ENCODE measurements around the gene DYNLT4.
"Not testable (repeated sequence)": the region's sequence is repeated elsewhere in the genome, so short reads cannot be mapped to it uniquely, and the experiment has no call there.

The DYNLT4 gene

GRCh38 chr1:44786841-44787426 is 20.2 kb downstream of the DYNLT4 start:
- DNase-seq, result no peak

DNA sequence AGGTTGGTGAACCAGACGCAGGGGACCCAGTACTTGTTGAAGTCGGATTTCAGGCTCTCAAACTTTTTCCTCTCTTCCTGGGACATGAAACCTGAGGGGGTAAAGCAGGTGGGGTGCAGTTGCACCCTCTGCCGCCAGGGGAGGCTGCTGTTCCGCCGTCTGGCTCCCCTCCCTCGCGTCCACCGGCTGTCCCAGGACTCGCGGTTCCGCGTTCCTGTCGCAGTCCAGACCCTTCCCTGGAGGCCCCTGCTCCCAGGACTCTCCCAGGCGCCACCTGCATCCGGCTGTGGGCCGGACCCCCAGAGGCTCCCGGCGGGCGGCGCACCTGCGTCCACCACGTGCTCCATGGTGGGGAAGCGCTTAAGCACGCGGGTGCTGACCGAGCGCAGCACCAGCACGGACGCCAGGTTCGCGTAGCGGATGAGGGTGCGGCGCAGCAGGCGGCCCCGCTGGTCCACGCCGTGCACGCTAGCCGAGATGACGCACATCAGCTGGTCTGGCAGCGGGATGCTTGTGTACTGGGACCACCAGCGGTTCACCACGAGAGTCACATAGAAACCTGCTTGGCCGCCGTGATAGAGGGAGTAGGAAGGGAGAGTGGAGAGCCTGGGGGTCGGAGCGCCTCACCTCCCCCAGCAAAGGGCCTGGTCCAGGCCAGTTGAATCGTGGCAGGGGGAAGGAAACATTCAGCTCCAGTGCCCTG is 20.9 kb downstream of the DYNLT4 start:
- DNase-seq, result no peak

GRCh38 chr1:44785501-44786137 is 21.5 kb downstream of the DYNLT4 start:
- DNase-seq, result no peak

DNA sequence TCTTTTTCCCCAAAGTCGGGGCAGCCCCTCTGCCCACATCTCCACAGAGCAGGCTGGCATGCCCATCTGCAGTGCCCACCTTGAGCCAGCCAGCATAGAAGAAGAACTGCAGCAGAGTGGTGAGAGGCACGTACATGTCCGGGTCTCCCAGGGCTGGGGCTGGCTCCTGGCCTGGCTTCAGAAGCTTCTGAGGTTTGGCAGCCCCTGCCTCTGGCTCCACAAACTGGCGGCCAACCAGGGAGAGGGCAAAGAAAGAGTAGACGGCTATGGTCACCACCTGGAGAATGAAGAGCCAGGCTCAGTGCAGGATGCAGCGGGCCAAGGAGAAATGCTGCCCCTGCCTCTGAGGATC is 22.1 kb downstream of the DYNLT4 start:
- DNase-seq, result no peak

DNA sequence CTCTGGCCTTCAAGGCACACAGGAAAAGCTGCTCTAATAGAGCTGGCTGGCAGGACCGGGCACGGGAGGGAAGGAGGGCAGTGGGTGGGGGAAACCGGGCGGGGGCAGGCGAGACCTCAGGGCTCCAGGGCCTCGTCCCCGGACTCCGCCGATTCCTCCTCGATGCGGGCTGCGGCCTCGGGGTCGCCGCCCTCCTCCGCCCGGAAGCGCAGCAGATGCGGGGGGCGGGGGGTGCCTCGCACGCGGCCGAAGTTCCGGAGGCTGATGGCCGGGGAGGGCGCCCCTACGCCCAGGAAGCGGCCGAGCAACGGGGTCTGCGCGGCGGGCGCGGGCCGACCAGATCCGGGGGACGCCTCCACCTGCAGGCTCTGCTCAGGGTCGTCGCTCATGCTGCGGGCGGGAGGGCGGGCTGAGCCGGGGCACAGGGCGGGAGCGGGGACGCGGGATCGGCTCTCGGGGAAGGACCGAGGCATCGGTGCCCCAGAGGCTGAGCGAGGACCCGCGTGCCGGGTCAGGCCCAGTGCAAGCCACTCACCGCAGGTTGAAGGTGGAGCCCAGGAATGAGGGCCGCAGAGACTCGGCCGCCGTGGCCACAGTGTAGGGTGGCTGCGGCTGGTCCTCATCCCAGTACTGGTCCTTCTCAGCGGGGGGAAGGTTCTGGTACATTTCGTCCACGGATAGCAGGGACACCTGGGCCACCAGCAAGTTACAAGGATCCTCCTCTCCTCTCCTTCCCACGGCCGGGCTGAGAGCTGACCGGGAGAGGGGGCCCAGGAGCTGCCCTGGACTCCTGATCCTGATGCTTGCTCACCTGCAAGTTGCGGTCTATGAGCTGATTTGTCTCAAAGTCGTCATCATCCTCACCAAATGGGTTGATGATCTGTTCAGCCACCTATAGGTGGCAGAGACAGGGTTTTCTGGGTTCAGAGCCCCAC is 22.8 kb downstream of the DYNLT4 start:
- peak; percentile 39 for DNase-seq

DNA sequence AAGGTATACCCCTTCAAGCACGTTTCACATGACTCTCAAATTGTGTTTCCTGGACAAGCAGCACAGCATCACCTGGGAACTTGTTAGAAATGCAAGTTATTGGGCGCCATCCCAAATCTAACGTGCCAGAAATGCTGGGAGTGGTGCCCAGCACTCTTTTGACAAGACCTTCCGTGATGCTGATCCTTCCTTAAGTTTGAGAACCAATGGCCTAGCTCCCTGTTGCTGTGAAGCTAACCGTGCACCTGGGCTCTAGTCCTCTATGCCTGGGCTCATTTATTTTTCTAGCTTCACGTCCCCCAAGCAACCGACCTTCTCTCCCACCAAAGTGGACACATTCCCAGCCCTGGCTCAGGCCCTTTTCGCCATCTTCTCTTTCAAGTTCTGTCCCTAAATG is 23.5 kb downstream of the DYNLT4 start:
- peak; percentile 31 for DNase-seq

DNA sequence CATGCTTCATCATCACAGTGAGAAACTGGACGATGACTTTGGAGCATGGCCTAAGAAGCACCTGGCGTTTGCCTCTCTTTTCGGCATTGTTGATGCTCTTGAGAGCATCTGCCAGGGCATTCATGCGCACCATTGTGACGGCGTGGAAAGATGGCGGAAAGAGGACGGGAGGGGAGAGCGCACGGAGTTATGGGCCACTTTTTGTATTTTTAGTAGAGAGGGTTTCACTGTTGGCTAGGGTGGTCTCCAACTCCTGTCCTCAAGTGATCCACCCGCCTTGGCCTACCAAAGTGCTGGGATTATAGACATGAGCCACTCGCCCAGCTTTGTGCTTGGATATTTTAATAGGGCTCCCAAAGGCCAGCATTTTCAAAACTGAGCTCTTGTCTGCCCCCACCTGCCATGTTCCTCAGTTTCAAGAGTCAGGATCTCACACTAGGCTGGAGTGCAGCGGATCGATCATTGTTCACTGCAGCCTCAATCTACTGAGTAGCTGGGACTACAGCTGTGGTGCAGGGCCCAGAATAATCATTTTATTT is 26.5 kb downstream of the DYNLT4 start:
- no peak for DNase-seq

DNA sequence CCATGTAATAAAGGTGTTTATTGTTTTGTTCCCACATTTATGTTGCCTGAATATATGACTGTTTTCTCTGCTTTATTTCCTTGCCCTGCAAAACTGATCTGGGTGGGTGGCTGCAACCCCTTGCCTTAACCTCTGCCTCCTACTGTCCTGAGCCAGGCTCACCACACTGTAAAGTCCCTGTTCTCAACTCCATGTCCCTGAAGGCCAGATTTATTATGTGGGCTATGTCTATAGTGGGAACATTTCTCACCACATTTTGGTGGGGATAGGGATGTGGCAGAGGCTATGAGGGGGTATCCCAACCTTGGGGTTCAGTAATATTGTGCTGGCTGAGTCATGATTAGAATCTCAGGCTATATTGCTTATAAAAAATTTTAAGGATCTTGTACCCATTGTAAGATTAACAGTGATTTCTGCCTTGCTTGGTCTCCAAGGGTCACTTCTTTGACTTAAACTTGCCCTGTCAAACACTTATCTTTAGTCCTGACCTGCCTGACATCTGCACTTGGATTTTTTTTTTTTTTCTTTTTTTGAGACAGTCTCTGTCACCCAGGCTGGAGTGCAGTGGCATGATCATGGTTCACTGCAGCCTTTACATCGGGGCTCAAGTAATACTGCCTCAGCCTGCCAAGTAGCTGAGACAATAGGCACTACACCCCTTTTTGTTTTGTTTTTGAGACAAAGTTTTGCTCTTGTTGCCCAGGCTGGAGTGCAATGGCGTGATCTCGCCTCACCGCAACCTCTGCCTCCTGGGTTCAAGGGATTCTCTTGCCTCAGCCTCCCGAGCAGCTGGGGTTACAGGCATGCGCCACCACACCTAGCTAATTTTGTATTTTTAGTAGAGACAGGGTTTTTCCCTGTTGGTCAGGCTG is 28.2 kb downstream of the DYNLT4 start:
- no peak for DNase-seq

DNA sequence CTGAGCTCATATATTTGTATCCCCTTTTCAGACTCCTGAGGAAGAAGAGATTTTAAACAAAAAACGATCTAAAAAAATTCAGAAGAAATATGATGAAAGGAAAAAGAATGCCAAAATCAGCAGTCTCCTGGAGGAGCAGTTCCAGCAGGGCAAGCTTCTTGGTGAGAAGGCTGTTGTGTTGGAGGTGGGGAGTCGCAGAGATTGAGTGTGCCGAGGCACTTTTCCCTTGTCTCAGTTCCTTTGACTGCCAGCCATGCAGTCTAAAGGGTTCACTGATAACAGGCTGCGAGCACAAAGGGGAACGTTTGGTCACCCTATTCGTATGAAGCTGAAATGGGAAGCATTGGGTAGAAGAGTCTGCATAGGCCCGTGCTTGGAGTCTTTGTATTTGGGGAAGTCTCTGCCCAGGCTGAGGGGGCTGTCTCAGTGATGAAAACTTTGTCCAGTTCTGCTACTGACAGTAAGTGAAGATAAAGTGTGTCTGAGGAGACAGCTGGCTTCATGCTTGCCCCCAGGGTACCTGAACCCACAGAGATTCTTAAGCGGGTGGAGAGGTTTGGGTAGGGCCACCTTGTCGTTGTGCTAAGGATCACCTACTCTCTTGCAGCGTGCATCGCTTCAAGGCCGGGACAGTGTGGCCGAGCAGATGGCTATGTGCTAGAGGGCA is 29.0 kb downstream of the DYNLT4 start:
- no peak for DNase-seq

DNA sequence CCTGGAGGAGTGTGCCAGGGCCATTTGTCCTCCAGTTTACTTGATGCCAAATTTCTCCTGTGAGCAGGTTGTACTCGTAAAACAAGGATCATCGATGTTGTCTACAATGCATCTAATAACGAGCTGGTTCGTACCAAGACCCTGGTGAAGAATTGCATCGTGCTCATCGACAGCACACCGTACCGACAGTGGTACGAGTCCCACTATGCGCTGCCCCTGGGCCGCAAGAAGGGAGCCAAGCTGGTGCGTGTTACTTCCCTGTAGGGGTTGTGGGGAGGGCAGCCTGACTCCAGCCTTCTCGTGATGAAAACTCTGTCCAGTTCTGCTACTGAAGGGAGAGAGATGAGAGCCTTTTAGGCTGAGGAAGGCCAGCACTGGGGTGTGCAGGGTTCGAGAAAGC is 29.6 kb downstream of the DYNLT4 start:
- DNase-seq, result no peak

- no peak for DNase-seq
These were observed 30.5 kb downstream of the DYNLT4 start for GRCh38 chr1:44776730-44777068.

DNA sequence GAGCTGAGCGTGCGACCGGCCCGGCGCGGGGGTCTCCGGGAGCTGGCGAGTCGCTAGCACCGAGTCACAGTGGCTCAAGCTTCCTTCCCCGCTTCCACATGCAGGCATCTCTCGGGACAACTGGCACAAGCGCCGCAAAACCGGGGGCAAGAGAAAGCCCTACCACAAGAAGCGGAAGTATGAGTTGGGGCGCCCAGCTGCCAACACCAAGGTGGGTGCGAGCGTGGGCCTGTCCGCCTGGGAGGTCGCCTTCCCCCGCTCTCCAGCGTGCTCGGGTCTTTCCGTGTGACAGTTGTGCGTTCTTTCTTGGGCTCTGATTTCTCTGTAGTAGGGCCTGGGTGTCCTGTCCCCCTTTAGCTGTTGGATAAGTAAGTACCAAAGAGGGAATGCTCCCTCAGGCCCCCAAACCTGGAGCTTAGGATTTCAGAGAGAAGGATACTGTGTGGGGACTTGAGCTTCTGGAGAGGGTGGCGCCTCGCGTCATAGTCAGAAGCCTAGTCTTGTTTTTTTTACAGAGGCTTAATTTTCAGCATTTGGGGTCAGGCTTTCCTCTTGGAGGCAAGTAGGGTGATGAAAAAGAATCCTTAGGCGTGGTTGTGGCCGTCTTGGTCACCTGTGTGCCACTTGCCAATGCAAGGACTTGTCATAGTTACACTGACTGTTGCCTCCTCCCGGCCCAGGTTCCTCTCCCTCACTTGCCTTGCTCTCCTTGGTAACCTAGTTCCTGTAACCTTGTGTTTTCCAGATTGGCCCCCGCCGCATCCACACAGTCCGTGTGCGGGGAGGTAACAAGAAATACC is 31.0 kb downstream of the DYNLT4 start:
- no peak for DNase-seq

GRCh38 chr1:44775078-44775929 is 31.8 kb downstream of the DYNLT4 start, which contains the start of gene RPS8:
Gene RPS8, plus strand, starts transcription at chr1:44775540. Its CDS starts 57 bp downstream, at chr1:44775597.
- peak; percentile 94 for DNase-seq

DNA sequence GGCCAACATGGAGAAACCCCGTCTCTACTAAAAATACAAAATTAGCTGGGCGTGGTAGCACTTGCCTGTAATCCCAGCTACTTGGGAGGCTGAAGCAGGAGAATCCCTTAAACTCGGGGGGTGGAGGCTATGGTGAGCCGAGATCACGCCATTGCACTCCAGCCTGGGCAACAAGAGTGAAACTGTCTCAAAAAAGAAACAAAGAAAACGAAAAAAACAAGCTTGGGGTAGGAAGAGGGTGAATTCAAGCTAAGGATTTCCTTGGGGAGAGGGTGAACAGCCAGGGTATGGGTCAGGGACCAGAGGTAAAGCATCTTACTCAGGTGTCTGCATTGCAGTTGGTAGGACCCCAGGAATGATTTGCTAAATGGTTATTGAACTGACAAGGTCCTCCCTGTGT is 40.7 kb downstream of the DYNLT4 start:
- not testable (repeated sequence) for DNase-seq

- DNase-seq, result no peak
These were observed 46.3 kb downstream of the DYNLT4 start for GRCh38 chr1:44760876-44761275.

- DNase-seq, result no peak
These were observed 48.1 kb downstream of the DYNLT4 start for GRCh38 chr1:44759077-44759476.

- DNase-seq, result no peak
These were observed 49.7 kb downstream of the DYNLT4 start for GRCh38 chr1:44757420-44757819.
